Ovary (tissue), 9 donors: ENCODE measurements around the gene ARMC12. TPM values are rescaled to one million over a fixed set of nuclear protein-coding genes. Genes with fewer than 3 reads are reported as not detected.

Experiments
- DNase-seq, 5 donors: peaks; one replicate each; pipeline ENCODE4 v3.0.0-alpha.2; 2019 to 2020
- H3K27ac ChIP-seq, 2 donors: fragments of 200-600 bp; one replicate each; pipeline versions ENCODE4 v1.5.1 to v1.8.0; 2019 to 2022
- H3K27me3 ChIP-seq: fragments of 200-600 bp; one replicate; pipeline ENCODE4 v1.8.0; 2022
- H3K36me3 ChIP-seq: fragments of 200-600 bp; sonication (generic); one replicate; pipeline ENCODE4 v1.5.1; 2019
- H3K4me1 ChIP-seq: one replicate; pipeline ENCODE4 v1.8.1; 2013; ENCODE audit warnings: mild to moderate bottlenecking, moderate library complexity; ENCODE audit not compliant: insufficient read depth
- H3K4me3 ChIP-seq: fragments of 200-600 bp; sonication (generic); one replicate; pipeline ENCODE4 v1.5.1; 2017
- H3K9me3 ChIP-seq, 2 donors: fragments of 200-600 bp in 1 of 2; sonication (generic) in 1 of 2; one replicate each; pipeline versions ENCODE4 v1.5.1 to v1.8.1; 2013 to 2019; ENCODE audit warnings: mild to moderate bottlenecking in 1 of 2, moderate library complexity in 1 of 2
- CTCF ChIP-seq, 3 donors: fragments of 450-650 bp in 2 of 3; fragments of 200-600 bp in 1 of 3; IDR thresholded peaks; one replicate each; pipeline versions ENCODE4 v1.5.1 to v1.8.0; 2016 to 2022; ENCODE audit warnings: antibody characterized with exemption in 3 of 3, mild to moderate bottlenecking in 1 of 3
- EP300 ChIP-seq: sonication (generic); formaldehyde crosslinking; IDR thresholded peaks from one replicate; pipeline ENCODE4 v1.6.1; 2017; ENCODE audit warnings: antibody characterized with exemption
- POLR2A ChIP-seq: fragments of 450-650 bp; IDR thresholded peaks from one replicate; pipeline ENCODE4 v1.6.1; 2017; ENCODE audit warnings: antibody characterized with exemption, mild to moderate bottlenecking, moderate library complexity
- WGBS, 3 donors: extraction: QIAGEN DNeasy Blood & Tissue Kit in 1 of 3; methylation state at CpG; one replicate each; pipeline versions ENCODE4 v1.1.5 to v1.1.7; 2013 to 2017; 5-methylcytosine and 5-hydroxymethylcytosine counted together
- intact Hi-C, 4 donors: fragments of 100-400 bp; cut with DNase I; formaldehyde crosslinking; loops; one replicate each; pipeline versions ENCODE4 v1.11.0 to v1.15.1; 2022 to 2023
- polyA plus RNA-seq, 2 donors: library from polyadenylated mRNA; stranded (reverse); fragments of 200-250 nt in 1 of 2; fragments of 350-450 nt in 1 of 2; fragmentation: Illumina TruSeq in 1 of 2; extraction: RNeasy Lipid Tissue Mini Kit (QIAGEN cat#74804) in 1 of 2; gene quantifications; one replicate each; pipeline ENCODE4 v1.2.3, GENCODE V29; 2013 to 2014
- total RNA-seq, 7 donors: library from RNA; depleted of rRNA in 2 of 7; stranded (reverse); fragments of >200 nt in 2 of 7; fragmentation: NEBNext Ultra II Directional in 3 of 7; extraction: Animal tissue kit (Norgen Biotek cat#: 25700) in 3 of 7; gene quantifications; one replicate each; pipeline versions ENCODE4 v1.1.0 to v1.2.4, GENCODE V29; 2016 to 2023
- donor health status: DM: no; HTN: no; CAD: no; lungs with moderate emphysema.
- donor health status: DM: no; HTN: no; CAD: no.
- donor health status: Bipolar disorder and iron deficiency.
- donor health status: DM: yes; HTN: yes; CAD: no.
- donor health status: DM: no; HTN: no; CAD: no.
- donor health status: DM: yes; HTN: yes; CAD: no.

ARMC12 gene
- total and polyA plus RNA-seq, 9 donors: 0.34 to 1.9 (median 1.0) TPM

GRCh38 chr6:35782424-35782823 lies 45.6 kb downstream of the ARMC12 start:
- Histone ChIP-seq H3K27ac (no peak overlapping the region), H3K4me1 (no peaks in the 10 kb centered on the region), H3K4me3 (no peak overlapping the region), H3K36me3 (no peaks in the 10 kb centered on the region), H3K9me3 (no peaks in the 10 kb centered on the region), H3K27me3 (no peaks in the 10 kb centered on the region)
- no peak for TF ChIP-seq POLR2A
- no peak for TF ChIP-seq CTCF (IDR thresholded peaks at IDR 0.05)
- TF ChIP-seq EP300: no peak
- whole genome bisulfite sequencing, 3 donors: 32 to 50% (median 46%) methylated on average over 3 of the region's 3 CpGs
- intact Hi-C loops: no loop called here
- DNase-seq: no peak

GRCh38 chr6:35784200-35784599 lies 47.4 kb downstream of the ARMC12 start:
- Histone ChIP-seq H3K4me1 (no peaks in the 10 kb centered on the region), H3K27ac (no peak overlapping the region), H3K27me3 (no peaks in the 10 kb centered on the region), H3K9me3 (no peaks in the 10 kb centered on the region), H3K4me3 (no peak overlapping the region), H3K36me3 (no peaks in the 10 kb centered on the region)
- WGBS, 3 donors: 54 to 79% (median 71%) methylated on average over 2 of the region's 2 CpGs
- intact Hi-C loops: no loop called here
- DNase-seq: no peak
- TF ChIP-seq CTCF (IDR thresholded peaks at IDR 0.05): no peak
- no peak for TF ChIP-seq EP300
- TF ChIP-seq POLR2A: no peak

- H3K36me3 ChIP-seq: no peaks in the 10 kb centered on the region
These were observed 49.4 kb downstream of the ARMC12 start for GRCh38 chr6:35786272-35786671.

GRCh38 chr6:35786810-35787209 lies 50.0 kb downstream of the ARMC12 start:
- no peaks in the 10 kb centered on the region for H3K4me1 ChIP-seq
- intact Hi-C loops: loop anchor here in 2 of 4 donors (1.0 kb wide), 1 partner anchor 11 kb away; no protein-coding TSS in a partner anchor
- WGBS, 3 donors: 32 to 39% (median 36%) methylated on average over 25 of the region's 25 CpGs
- DNase-seq: no peak
- no peak for TF ChIP-seq CTCF (IDR thresholded peaks at IDR 0.05)
- no peak for TF ChIP-seq POLR2A
- no peak for TF ChIP-seq EP300
- H3K9me3 ChIP-seq: no peaks in the 10 kb centered on the region
- no peaks in the 10 kb centered on the region for H3K36me3 ChIP-seq
- no peak overlapping the region for H3K4me3 ChIP-seq
- no peaks in the 10 kb centered on the region for H3K27me3 ChIP-seq
- H3K27ac ChIP-seq: no peak overlapping the region

More at GRCh38 chr6:35786272-35786671, 49.4 kb downstream of the ARMC12 start:
- WGBS, 3 donors: 55 to 67% (median 61%) methylated on average over 2 of the region's 2 CpGs
- H3K9me3 ChIP-seq: no peaks in the 10 kb centered on the region
- no peaks in the 10 kb centered on the region for H3K27me3 ChIP-seq
- intact Hi-C loops: no loop called here
- no peak overlapping the region for H3K27ac ChIP-seq
- H3K4me3 ChIP-seq: no peak overlapping the region
- DNase-seq: no peak
- H3K4me1 ChIP-seq: no peaks in the 10 kb centered on the region
- TF ChIP-seq EP300 (no peak), POLR2A (no peak), CTCF (IDR thresholded peaks at IDR 0.05) (no peak)
